RWPE2 (cell line): Measurements from ENCODE around the gene CCNJL.

Source experiments
- ATAC-seq: fragments of 200-7000 bp; cut with Tn5 transposase; 3 replicates; pipeline ENCODE4 v1.9.1; 2021; ENCODE audit warnings: low read depth
- DNase-seq: peaks from one replicate; pipeline ENCODE4 v3.0.0-alpha.2; 2020; ENCODE audit warnings: low spot score
- H3K27ac ChIP-seq: fragments of 450-650 bp; 2 replicates; pipeline ENCODE4 v1.5.1; 2017; ENCODE audit warnings: mild to moderate bottlenecking; ENCODE audit not compliant: poor library complexity, severe bottlenecking
- H3K27me3 ChIP-seq: fragments of 250-450 bp; sonication (Bioruptor Pico); 2 replicates; pipeline ENCODE4 v1.5.1; 2021; ENCODE audit warnings: mild to moderate bottlenecking, moderate library complexity; ENCODE audit not compliant: insufficient read depth, poor library complexity, severe bottlenecking
- H3K36me3 ChIP-seq: fragments of 250-450 bp; sonication (Bioruptor Pico); 2 replicates; pipeline ENCODE4 v1.5.1; 2020; ENCODE audit warnings: low read depth, mild to moderate bottlenecking, moderate library complexity
- H3K4me1 ChIP-seq: fragments of 250-450 bp; sonication (Bioruptor Pico); 2 replicates; pipeline ENCODE4 v1.5.1; 2021; ENCODE audit warnings: mild to moderate bottlenecking, moderate library complexity; ENCODE audit not compliant: insufficient read depth, poor library complexity, severe bottlenecking
- H3K4me3 ChIP-seq: fragments of 250-450 bp; sonication (Bioruptor Pico); 2 replicates; pipeline ENCODE4 v1.5.1; 2021; ENCODE audit warnings: mild to moderate bottlenecking, moderate library complexity; ENCODE audit not compliant: severe bottlenecking
- H3K9me3 ChIP-seq: fragments of 250-450 bp; sonication (Bioruptor Pico); 2 replicates; pipeline ENCODE4 v1.5.1; 2021; ENCODE audit warnings: mild to moderate bottlenecking, moderate library complexity; ENCODE audit not compliant: severe bottlenecking
- CTCF ChIP-seq: fragments of 450-650 bp; IDR thresholded peaks from one replicate; pipeline ENCODE4 v1.5.1; 2017; ENCODE audit warnings: mild to moderate bottlenecking, moderate library complexity; ENCODE audit not compliant: poor library complexity, severe bottlenecking

Gene CCNJL

DNA sequence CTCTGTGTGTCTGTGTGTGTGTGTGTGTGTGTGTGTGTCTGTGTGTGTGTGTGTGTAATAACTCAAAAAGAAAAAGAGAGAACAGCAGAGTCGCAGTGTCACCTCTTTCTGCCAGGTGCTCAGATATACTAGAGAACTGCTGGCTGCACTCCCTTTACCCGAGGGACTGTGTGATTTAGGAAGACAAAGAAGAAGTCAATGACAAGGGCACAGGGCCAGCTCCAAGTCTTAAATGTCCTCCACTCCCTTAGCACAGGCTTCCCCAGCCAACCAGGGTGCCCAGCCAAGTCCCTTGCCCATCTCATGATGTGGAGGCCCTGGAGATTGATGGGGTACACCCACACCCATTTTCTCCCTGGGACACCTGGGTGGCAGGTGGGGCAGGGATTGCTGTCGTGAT lies 8.7 kb downstream of the CCNJL start:
- Histone ChIP-seq H3K9me3 (no peaks in the 10 kb centered on the region), H3K36me3 (peaks cover 45% of the 10 kb centered on the region), H3K4me3 (no peak overlapping the region), H3K4me1 (peaks cover 3% of the 10 kb centered on the region), H3K27ac (no peak overlapping the region), H3K27me3 (no peaks in the 10 kb centered on the region)
- DNase-seq (no peak), ATAC-seq (no peak)
- no peak for TF ChIP-seq CTCF

- DNase-seq = no peak
- no peak for TF ChIP-seq CTCF
Observed at GRCh38 chr5:160298189-160298588, 14.2 kb downstream of the CCNJL start.

DNA sequence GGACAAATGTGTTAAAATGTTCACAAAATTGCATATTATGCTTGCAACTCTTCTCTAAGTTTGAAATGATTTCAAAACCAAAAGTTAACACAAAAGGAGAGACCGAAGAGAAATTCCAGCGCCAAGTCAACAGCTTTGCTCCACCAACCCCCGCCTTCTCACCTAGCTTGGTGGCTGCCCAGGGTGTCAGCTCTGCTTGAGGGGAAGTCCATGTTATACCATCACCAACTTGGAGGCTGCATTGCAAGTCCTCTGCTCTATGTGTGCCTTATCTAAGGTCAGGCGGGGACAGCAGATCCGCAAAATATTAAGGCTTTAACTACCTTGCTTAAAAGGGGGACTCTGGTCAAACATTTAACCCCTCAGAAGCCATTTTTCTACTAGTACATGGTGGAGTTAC lies 14.6 kb downstream of the CCNJL start:
- Histone ChIP-seq H3K27ac (no peak overlapping the region), H3K27me3 (no peaks in the 10 kb centered on the region), H3K4me1 (peaks cover 25% of the 10 kb centered on the region), H3K4me3 (no peak overlapping the region), H3K9me3 (no peaks in the 10 kb centered on the region), H3K36me3 (peaks cover 20% of the 10 kb centered on the region; the same call in 1 of the 2 replicates)
- ATAC-seq = no peak
- no peak for DNase-seq
- no peak for TF ChIP-seq CTCF

More at GRCh38 chr5:160298189-160298588, 14.2 kb downstream of the CCNJL start:
- no peak for ATAC-seq
- Histone ChIP-seq H3K36me3 (peaks cover 24% of the 10 kb centered on the region; the same call in 1 of the 2 replicates), H3K4me1 (peaks cover 21% of the 10 kb centered on the region), H3K27ac (no peak overlapping the region), H3K4me3 (no peak overlapping the region), H3K27me3 (no peaks in the 10 kb centered on the region), H3K9me3 (no peaks in the 10 kb centered on the region)

- Histone ChIP-seq H3K9me3 (no peaks in the 10 kb centered on the region), H3K36me3 (peaks cover 12% of the 10 kb centered on the region; the same call in 1 of the 2 replicates), H3K4me3 (no peak overlapping the region), H3K27ac (no peak overlapping the region), H3K27me3 (no peaks in the 10 kb centered on the region), H3K4me1 (peaks cover 30% of the 10 kb centered on the region)
- TF ChIP-seq CTCF = no peak
- DNase-seq (no peak), ATAC-seq (peak; percentile 60)
Observed at GRCh38 chr5:160297004-160297403, 15.4 kb downstream of the CCNJL start.

DNA sequence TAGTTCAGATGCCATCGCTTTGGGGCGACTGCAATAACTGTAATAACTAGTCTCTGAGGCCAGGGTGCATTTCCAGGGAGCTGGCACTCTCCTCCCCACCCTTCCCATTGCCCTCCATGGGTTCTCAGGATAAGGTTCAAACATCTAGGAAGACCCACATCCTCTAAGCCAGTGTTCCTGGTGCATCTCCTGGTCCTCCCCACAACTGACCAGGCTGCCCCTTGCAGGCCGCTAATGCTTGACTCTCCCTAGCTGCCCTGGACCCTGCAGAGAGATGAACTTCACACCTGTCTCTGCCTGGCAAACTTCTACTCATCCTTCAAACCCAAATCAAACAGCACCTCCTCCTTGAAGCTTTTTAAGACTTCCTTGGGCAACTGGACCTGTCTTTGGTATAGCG lies 15.9 kb downstream of the CCNJL start:
- peaks cover 36% of the 10 kb centered on the region for H3K4me1 ChIP-seq
- no peaks in the 10 kb centered on the region for H3K9me3 ChIP-seq
- TF ChIP-seq CTCF = no peak
- 0 out of 2 replicates have a peak, but pooled peaks cover 9% of the 10 kb centered on the region for H3K36me3 ChIP-seq
- no peak overlapping the region for H3K4me3 ChIP-seq
- ATAC-seq = no peak
- no peak for DNase-seq
- H3K27me3 ChIP-seq = no peaks in the 10 kb centered on the region
- no peak overlapping the region for H3K27ac ChIP-seq
